SK-N-MC (cell line): ENCODE results near the gene TPM1.

Source experiments
- EZH2 ChIP-seq: fragments of 200-600 bp; sonication (generic); IDR thresholded peaks from one replicate; pipeline ENCODE4 v1.6.1; 2017; ENCODE audit warnings: antibody characterized with exemption
- POLR2AphosphoS5 ChIP-seq: IDR thresholded peaks from 2 replicates; pipeline ENCODE4 v1.6.1; 2012; ENCODE audit warnings: mild to moderate bottlenecking, low read depth, low read length, borderline replicate concordance

- TF ChIP-seq EZH2 (no peak), POLR2AphosphoS5 (no peak)
Measured at GRCh38 chr15:63043335-63044076, 959 bp downstream of the TPM1 start.
